IPS DF 6.9 (cell line): ENCODE data around the gene DNAH10.

ENCODE experiments used
- DNase-seq: peaks from one replicate; pipeline ENCODE4 v3.0.0-alpha.2; 2013; ENCODE audit warnings: low read depth, low spot score
- H3K27ac ChIP-seq: one replicate; pipeline ENCODE4 v1.5.1; 2013; ENCODE audit warnings: low read length, control low read depth
- H3K27me3 ChIP-seq: 2 replicates; pipeline ENCODE4 v1.6.1; 2013; ENCODE audit warnings: mild to moderate bottlenecking, low read length; ENCODE audit not compliant: control insufficient read depth, insufficient read depth
- H3K36me3 ChIP-seq: 2 replicates; pipeline ENCODE4 v1.6.1; 2013; ENCODE audit warnings: low read length; ENCODE audit not compliant: control insufficient read depth, insufficient read depth
- H3K4me1 ChIP-seq: 2 replicates; pipeline ENCODE4 v1.6.1; 2013; ENCODE audit warnings: low read length; ENCODE audit not compliant: control insufficient read depth, insufficient read depth
- H3K4me3 ChIP-seq: 2 replicates; pipeline ENCODE4 v1.5.1; 2013; ENCODE audit warnings: mild to moderate bottlenecking, low read length
- H3K9me3 ChIP-seq: 2 replicates; pipeline ENCODE4 v1.6.1; 2013; ENCODE audit warnings: low read length, inconsistent platforms; ENCODE audit not compliant: control insufficient read depth, insufficient read depth
- WGBS: extraction: QIAGEN DNeasy Blood & Tissue Kit; methylation state at CpG from one replicate; pipeline ENCODE4 v1.1.7; 2013; ENCODE audit warnings: mixed read lengths, missing lambda C conversion rate; ENCODE audit not compliant: insufficient read length, insufficient coverage; 5-methylcytosine and 5-hydroxymethylcytosine counted together

DNAH10 gene

DNA sequence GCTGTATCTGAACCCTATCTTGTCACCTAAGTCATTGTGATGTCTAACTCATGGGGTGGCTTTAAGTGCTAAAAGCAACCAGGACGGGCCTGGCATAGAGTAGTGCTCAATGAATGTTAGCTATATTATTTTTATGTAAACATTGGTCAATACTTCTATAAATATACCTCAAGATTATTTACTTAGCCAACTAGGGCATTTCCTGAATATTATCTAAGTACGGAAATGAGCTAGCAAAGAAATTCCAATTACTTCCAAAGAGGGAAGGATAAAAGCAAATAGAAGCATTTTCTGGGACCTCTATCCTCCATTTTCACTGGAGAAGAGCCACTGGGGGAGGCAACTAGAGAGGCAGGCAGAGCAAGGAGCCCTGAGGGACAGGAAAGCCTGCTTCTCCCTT is 189.9 kb downstream of the DNAH10 start:
- Histone ChIP-seq H3K27ac (no peak overlapping the region), H3K36me3 (no peaks in the 10 kb centered on the region), H3K4me3 (no peak overlapping the region), H3K27me3 (peaks cover 3% of the 10 kb centered on the region; the same call in 1 of the 2 replicates), H3K9me3 (no peaks in the 10 kb centered on the region), H3K4me1 (no peaks in the 10 kb centered on the region)
- no peak for DNase-seq
- WGBS = no CpG with 5 or more reads among the region's 2 CpGs

DNA sequence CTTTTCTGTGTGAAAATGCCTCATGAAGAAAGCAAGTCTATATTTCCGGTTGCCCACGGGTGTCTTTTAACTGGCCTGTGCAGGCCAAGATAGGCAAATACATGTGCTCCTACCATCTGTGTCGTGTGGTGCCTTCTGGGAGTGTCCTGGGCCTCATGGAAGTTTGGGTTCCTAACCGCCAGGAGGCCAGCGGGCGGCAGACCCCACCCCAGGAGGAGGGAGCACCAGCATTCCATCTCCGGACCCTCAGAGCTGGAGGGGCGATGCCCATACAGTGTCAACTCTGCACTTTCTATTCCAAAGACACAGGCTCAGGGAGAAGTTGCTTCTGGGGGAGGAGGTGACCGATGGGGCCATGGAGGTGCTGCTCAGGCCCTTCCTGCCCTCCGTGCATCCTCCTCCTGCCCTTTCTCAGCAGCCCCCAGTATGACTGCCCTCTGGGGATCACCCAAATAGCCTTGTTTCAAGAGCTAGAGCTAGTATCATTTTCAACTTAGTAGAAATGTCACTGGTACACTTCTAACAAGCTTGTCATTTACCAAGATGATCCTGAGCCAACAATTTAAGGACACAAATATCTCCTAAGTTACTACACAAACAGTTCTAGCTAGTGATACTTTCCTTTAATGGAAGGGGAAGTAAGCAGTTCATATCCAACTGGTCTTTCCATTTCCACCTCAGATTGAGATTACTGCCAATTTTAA is 192.7 kb downstream of the DNAH10 start:
- DNase-seq = no peak
- WGBS = no CpG with 5 or more reads among the region's 10 CpGs
- peaks cover 3% of the 10 kb centered on the region; the same call in 1 of the 2 replicates for H3K27me3 ChIP-seq

GRCh38 chr12:123956249-123956648 is 194.1 kb downstream of the DNAH10 start:
- H3K36me3 ChIP-seq = no peaks in the 10 kb centered on the region
- H3K4me1 ChIP-seq = no peaks in the 10 kb centered on the region
- WGBS = no CpG with 5 or more reads among the region's 9 CpGs
- no peak for DNase-seq
- no peak overlapping the region for H3K4me3 ChIP-seq
- H3K27me3 ChIP-seq = peaks cover 13% of the 10 kb centered on the region
- no peak overlapping the region for H3K27ac ChIP-seq
- H3K9me3 ChIP-seq = no peaks in the 10 kb centered on the region

More for the DNA sequence above, 192.7 kb downstream of the DNAH10 start:
- Histone ChIP-seq H3K36me3 (no peaks in the 10 kb centered on the region), H3K4me3 (no peak overlapping the region), H3K4me1 (no peaks in the 10 kb centered on the region), H3K9me3 (no peaks in the 10 kb centered on the region), H3K27ac (no peak overlapping the region)

- no peak for DNase-seq
- Histone ChIP-seq H3K4me3 (no peak overlapping the region), H3K9me3 (no peaks in the 10 kb centered on the region), H3K27ac (no peak overlapping the region), H3K27me3 (peaks cover 18% of the 10 kb centered on the region), H3K4me1 (no peaks in the 10 kb centered on the region), H3K36me3 (no peaks in the 10 kb centered on the region)
- no CpG with 5 or more reads among the region's 3 CpGs for WGBS
Measured at GRCh38 chr12:123957196-123957595, 195.1 kb downstream of the DNAH10 start.

- no peak overlapping the region for H3K27ac ChIP-seq
- peaks cover 27% of the 10 kb centered on the region for H3K27me3 ChIP-seq
- H3K4me1 ChIP-seq = no peaks in the 10 kb centered on the region
- no CpG with 5 or more reads among the region's 8 CpGs for WGBS
- no peaks in the 10 kb centered on the region for H3K36me3 ChIP-seq
- DNase-seq = no peak
- no peaks in the 10 kb centered on the region for H3K9me3 ChIP-seq
- no peak overlapping the region for H3K4me3 ChIP-seq
Measured at GRCh38 chr12:123958462-123958861, 196.4 kb downstream of the DNAH10 start.

DNA sequence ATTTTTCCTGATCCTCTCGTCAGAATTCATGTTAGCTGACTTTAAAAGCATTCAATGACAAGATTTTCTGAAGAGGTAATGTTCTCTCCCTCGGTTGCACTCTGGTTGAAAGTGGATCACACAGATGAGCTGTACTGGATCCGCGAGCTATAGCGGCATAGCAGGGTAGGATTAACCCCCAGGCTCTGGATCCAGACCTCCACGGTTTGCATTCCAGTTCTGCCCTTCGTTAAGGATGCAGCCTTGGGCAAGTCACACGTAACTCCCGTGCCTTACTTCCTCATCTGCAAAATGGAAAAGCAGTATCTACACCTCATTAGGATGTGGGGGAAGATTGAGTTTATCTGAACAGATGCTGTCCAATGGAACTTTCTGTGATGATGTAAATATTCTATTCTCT is 196.8 kb downstream of the DNAH10 start:
- no peak overlapping the region for H3K4me3 ChIP-seq
- H3K4me1 ChIP-seq = no peaks in the 10 kb centered on the region
- no peaks in the 10 kb centered on the region for H3K36me3 ChIP-seq
- no CpG with 5 or more reads among the region's 9 CpGs for WGBS
- peaks cover 29% of the 10 kb centered on the region for H3K27me3 ChIP-seq
- no peak overlapping the region for H3K27ac ChIP-seq
- H3K9me3 ChIP-seq = no peaks in the 10 kb centered on the region
- DNase-seq = no peak

GRCh38 chr12:123960029-123960735 is 198.1 kb downstream of the DNAH10 start:
- no peak for DNase-seq
- WGBS = no CpG with 5 or more reads among the region's 9 CpGs
- no peaks in the 10 kb centered on the region for H3K4me1 ChIP-seq
- H3K27me3 ChIP-seq = peaks cover 31% of the 10 kb centered on the region
- H3K9me3 ChIP-seq = no peaks in the 10 kb centered on the region
- H3K4me3 ChIP-seq = no peak overlapping the region
- no peaks in the 10 kb centered on the region for H3K36me3 ChIP-seq
- no peak overlapping the region for H3K27ac ChIP-seq

- no peaks in the 10 kb centered on the region for H3K4me1 ChIP-seq
- H3K36me3 ChIP-seq = no peaks in the 10 kb centered on the region
- H3K27me3 ChIP-seq = peaks cover 38% of the 10 kb centered on the region
- H3K27ac ChIP-seq = no peak overlapping the region
- WGBS = no CpG with 5 or more reads among the region's 4 CpGs
- H3K9me3 ChIP-seq = no peaks in the 10 kb centered on the region
- no peak for DNase-seq
- no peak overlapping the region for H3K4me3 ChIP-seq
Measured at GRCh38 chr12:123960856-123961255, 198.8 kb downstream of the DNAH10 start.

GRCh38 chr12:123961585-123962345 is 199.7 kb downstream of the DNAH10 start:
- Histone ChIP-seq H3K9me3 (no peaks in the 10 kb centered on the region), H3K36me3 (no peaks in the 10 kb centered on the region), H3K4me1 (no peaks in the 10 kb centered on the region), H3K27me3 (peaks cover 43% of the 10 kb centered on the region), H3K27ac (no peak overlapping the region), H3K4me3 (no peak overlapping the region)
- no peak for DNase-seq
- no CpG with 5 or more reads among the region's 12 CpGs for WGBS

DNA sequence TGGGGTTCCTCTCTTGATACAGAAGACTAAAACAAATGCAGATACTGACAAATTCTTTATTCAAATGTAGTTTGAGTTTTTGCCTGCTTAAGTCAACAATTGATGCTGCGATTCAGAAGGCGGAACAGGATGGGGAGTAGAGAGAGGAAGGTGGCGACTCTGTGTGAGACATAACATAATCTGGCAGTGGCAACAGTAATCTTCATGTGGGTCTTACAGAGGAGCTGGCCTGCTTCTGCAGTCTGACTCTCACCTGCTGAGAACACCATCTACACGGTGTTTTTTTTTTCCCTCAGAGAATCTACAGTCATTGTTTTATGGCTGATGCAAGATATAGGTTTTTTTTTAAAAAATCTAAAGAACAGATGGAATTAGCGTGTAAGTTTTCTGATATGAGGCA is 200.4 kb downstream of the DNAH10 start:
- Histone ChIP-seq H3K27me3 (peaks cover 51% of the 10 kb centered on the region), H3K4me1 (no peaks in the 10 kb centered on the region), H3K27ac (no peak overlapping the region), H3K4me3 (no peak overlapping the region), H3K36me3 (no peaks in the 10 kb centered on the region), H3K9me3 (no peaks in the 10 kb centered on the region)
- DNase-seq = no peak
- no CpG with 5 or more reads among the region's 5 CpGs for WGBS
